ENCODE data around the gene ETV6.

ETV6 gene

DNA sequence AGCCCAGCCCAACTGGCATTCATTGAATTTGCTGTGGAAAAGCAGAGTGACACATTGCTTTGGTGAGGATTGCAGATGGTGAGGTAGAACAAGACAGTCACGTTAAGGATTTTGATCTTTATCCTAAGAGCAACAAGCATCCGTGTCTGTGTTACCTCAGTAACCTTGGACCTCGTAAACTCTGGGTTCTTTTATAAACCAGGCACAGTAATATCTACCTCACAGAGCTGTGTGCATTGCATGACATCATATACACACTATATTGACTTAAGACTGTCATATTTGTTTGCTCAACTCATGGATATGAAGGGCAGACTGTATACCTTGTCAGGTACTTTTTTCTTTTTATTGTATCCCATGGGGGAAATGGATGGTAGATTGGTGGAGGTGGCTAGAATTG, 156.2 kb downstream of the ETV6 start:
- DNase-seq, result no peak

DNA sequence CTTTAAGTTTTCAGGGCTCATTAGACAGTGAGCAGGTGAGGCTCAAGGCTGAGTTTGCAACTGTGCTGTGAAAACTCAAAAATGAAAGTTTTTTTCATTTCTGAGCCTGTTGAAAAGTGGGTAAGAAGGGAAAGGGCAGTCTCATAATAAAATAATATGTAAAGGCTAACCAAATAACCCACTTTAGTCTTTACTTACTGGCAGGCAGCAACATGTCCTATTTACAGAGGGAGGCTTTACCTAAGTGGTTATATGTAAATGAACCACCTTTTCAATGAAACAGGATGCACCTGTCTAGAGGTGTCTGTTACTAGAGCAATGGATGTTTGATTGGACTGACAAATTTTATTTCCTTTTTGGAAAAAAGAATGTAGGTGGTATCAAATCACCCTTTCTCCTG, 158.0 kb downstream of the ETV6 start:
- DNase-seq, result no peak

DNA sequence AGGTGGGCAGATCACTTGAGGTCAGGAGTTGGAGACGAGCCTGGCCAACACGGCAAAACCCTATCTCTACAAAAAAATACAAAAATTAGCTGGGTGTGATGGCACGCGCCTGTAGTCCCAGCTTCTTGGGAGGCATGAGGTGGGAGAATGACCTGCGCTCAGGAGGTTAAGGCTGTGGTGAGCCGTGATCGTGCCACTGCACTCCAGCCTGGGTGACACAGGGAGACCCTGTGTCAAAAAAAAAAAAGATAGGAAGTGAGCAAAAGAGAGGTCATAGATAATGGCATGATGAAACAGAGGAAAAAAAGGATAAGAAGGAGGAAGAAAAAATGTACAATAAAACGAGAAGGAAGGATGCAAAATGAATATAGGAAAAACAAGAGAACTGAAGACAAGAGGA, 159.5 kb downstream of the ETV6 start:
- peak in 3 of 4 experiments; percentile 35 to 52 (median 36) for DNase-seq

DNA sequence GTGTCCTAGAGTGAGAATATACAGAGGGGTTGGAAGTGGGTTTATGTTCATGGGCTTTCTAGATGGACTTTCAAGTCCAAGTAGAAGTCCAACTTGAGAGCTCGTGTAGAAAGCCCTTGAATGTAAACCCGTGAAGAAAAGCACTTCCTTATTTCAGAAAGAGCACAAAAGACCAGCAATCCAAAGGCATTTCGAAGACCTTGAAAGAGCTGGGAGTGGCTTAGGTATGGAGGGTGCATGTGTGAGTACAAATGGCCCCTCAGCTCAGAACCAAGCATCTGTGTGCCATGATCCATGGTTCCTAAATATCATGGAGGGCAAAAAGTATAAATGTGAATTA, 160.7 kb downstream of the ETV6 start:
- peak; percentile 58 to 87 (median 76) for DNase-seq

DNA sequence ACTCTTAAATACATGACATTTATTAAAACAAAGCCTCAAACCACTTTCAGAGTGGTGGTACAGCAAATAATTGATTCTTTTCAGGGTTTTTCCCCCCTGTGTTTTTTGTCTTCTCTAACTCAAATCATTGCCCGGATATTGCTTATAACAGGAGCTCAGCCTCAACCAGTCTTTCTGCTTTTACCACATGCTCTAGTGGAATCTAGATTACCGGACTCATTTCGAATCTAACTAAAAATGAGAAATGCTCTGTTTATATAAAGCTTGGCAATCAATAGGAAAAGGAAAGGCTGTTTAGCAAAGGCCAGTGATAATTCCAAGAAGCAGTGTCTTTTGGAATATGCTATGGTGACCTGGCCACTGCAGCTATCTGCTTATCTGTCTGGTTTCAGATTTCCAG, 161.5 kb downstream of the ETV6 start:
- no peak for DNase-seq

DNA sequence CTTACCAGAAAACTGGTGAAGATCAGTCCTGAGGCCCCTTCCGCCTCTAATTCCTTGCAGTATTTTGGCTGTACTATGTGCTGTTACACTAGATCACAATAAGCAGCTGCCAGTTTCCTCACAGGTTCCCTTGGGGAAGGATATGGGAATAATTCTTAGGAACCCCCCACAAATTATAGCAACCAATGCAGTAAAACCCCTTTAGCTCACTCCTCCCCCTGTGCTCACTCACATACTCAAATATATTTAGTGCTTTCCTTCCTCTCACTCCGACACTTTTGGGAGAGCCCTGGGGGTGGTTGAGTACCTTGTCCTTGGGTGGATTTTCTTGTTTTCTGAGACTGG, 162.7 kb downstream of the ETV6 start:
- DNase-seq, result no peak

DNA sequence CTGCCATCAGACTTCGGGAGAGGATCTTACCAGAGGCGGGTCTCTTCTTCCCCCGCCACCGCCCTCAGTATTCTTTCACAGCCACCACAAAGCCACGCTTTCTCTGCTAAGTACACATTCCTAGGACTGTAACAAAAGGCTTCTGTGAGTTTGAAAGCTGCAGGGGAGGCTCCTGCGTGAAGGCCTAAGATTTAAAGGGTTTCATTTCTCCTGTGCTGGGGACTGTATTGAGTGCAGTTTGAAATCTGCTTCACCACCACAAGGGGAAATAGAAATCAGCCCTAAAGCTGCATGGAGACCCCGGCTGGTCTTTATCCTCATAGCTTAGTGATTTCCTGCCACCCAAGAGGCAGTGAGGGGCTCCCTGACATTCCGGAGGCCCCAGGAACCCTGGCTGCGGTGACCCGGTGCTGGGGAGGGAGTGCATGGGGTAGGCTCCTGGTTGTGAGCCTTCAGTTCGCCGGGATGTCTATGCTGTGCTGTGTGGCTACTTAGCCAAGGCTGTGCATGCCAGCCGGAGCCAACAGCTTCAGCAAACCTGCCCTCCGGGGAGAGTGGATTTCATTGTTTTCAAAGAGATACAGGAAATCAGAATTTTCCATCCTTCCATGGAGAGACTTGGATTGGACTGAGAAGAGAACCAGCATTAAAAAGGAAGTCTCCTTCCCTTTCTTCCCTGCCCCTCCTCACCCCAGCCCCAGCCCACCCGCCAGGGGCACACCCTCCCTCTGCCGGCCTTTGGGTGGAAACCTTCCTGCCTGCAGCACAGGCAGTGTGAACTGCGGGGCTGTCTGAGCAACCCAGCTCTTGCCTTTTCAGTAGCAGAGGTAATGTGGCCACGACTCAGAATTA, 163.3 kb downstream of the ETV6 start:
- DNase-seq, result peak; percentile 48 to 76 (median 66)

DNA sequence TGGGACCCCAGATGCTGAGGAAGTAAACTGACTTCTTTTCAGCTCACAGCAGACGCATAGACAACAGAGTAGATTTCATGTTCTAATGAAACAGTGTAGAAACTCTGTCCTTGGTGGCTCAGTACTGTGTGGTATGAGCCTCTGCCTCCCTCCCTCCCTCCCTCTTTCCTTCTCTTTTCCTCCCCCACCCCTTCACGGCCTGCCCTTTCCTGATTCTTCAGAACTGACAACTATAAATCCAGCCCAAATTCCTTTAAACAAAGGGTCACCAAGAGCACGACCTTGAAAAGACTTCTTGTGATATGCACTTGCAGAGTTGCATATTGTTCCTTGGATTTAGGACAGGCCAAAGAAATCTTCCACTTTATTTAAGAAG, 164.0 kb downstream of the ETV6 start:
- no peak for DNase-seq

DNA sequence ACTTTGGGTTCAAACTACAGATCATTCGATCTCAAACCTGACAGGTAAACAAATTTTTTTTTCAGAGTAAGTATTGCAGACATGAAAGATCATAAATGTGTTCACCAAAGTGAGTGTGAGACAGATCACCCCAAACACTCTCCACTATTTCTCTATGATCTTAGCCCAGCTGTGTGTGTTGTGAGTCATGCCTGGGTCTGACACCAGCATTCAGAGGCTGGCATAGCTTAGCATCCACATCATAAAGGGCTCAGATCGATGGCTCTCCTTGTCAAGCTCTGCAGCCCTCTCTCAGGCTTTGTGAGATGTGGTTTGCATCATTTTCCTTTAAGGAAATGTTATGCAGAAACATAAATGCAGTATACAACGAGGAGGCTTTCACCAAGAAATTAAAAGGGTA, 164.9 kb downstream of the ETV6 start:
- peak; percentile 40 to 66 (median 53) for DNase-seq

DNA sequence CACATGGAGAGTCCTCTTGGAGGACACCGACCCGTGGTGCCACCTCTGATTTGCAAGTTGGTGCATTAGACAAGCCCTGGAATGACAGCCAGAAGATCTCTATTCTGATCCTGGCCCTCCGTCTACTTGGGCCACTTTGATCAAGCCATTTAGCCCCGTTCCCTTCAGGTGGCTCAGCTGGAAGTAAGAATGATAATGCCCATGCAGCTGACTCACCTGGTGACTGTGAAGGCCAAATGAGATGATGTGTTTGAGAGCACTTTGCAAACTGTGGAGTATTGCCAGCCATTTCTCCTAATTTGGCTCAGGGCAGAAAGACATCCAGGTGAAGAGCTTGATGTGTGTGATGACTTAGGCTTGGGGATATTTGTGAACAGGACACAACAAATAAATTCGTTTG, 165.9 kb downstream of the ETV6 start:
- no peak for DNase-seq

DNA sequence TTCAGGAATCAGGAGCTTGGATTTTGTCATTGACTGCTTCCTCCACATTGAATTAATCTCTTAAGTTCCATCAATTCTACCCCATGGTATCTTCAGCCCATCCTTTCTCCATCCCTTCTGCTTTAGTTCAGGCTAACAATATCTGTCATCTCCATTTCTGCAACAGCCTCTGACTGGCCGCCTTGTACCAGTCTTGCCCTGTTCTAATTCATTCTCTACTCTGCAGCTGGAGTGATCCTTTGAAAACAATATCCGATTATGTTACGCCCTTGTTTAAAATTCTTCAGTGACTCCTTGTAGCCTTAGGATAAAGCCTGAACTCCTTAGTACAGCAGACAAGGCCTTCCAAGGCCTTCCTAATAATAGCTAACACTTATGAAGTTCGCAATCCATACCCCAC, 170.2 kb downstream of the ETV6 start:
- DNase-seq, result no peak

DNA sequence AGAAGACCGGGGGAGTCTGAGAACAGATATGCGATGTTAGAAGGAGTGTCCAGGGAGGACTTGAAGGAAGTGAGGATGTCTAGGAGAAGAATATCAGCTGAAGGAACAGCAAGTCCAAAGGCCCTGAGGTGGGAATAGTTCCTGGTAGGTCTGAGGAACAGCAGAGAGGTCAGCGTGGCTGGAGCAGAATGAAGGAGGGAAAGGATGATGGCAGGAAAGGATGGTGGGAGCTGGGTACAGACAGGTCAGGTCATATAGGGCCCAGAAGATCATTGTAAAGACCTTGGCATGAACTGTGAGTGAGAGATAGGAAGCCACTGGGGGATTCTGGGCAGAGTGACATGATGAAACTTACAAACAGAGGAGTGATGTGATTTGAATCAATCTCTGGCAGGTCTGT, 171.0 kb downstream of the ETV6 start:
- no peak for DNase-seq

DNA sequence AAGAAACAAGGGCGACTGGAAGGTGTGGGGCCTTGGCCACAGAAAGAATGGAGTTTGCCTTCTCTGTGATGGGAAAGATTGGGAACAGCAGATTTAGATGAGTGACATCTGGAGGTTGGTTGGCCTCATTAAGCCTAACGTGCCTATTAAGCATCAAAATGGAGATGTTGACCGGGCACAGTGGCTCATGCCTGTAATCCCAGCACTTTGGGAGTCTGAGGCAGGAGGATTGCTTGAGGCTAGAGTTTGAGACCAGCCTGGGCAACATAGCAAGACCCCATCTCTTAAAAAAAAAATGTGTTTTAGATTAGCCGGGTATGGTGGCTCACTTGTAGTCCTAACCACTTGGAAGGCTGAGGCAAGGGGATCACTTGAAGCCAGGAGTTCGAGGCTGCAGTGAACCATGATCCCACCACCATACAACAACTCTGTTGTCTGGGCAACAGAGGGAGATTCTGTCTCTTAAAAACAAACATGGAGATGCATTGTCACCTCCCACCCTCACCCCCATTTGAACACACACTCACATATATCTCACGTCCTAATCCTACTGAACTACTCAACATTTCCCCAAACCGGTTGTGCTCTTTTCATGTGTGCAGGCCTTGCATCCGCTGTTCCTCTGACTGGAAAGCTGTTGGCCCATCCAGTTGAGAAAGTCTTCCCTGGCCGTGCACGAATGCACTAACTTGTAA, 172.1 kb downstream of the ETV6 start:
- DNase-seq, result no peak

DNA sequence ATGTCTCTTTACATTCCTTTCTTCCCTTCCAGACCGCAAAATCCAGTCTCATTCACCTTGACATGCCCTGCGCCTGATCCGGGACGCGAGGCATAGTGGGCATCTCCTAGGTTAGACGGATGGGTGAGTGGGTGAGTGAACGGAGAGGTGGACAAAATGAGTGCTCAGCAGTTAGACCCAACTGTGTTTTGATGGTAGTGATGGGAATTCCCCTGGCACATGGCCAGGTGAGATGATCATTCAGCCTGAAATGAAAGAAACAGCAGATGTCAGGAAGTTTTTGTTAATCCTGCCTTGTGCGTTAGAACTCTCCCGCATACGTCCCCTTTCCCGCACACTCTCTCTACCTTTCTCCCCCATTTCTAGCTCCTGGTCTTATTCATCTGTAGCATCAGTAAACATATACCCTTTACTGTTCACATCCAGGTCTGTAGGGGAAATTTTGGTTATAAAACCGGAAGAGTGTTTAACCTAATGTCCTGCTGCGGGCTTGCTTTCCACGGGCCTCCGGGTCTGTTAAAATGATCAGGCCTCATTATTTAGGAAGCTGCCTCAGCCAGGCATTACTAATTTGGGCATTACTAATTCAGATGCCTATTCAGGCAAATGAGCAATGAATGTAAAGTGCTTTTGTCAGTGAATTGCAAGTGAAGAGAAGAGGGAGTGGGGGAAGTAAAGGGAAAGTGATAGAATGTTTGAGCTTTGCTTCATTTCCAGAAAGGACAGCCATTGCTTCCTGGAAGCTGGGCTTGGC, 172.8 kb downstream of the ETV6 start:
- DNase-seq, result peak; percentile 56 to 76 (median 58)

DNA sequence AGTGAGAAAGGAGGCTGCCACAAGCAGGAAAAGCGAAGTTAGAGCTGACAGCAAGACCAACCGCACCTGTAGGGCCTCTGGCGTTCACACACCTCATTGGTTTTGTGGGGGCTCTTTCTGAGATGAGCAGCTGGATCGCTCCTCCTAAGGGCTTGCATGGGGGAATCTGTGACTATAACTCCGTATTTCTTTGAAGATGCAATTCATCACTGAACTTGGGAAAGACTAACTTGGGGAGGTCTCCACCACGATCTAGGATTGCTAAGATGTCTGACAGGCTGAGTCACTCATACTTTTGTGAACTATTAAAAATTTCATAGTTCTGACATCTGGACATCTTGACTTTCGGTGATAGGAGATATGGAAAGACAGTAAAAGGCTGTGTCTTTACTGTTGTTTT, 173.6 kb downstream of the ETV6 start:
- peak in 1 of 4 experiments; percentile 0 for DNase-seq

DNA sequence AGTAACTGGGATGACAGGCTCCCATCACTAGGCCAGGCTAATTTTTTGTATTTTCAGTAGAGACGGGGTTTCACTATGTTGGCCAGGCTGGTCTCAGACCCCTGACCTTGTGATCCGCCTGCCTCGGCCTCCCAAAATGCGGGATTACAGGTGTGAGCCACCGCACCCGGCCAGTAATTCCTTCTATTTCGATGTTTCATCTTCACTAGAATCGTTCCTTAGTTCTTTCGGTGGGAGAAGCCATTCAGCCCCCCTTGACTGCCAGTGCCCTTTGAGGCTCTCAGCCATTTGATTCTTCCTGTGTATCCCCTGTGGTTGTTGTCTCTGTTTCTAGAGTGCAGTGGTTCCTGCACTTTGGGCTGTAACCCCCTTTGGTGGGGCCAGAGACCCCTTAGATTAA, 174.1 kb downstream of the ETV6 start:
- no peak for DNase-seq

DNA sequence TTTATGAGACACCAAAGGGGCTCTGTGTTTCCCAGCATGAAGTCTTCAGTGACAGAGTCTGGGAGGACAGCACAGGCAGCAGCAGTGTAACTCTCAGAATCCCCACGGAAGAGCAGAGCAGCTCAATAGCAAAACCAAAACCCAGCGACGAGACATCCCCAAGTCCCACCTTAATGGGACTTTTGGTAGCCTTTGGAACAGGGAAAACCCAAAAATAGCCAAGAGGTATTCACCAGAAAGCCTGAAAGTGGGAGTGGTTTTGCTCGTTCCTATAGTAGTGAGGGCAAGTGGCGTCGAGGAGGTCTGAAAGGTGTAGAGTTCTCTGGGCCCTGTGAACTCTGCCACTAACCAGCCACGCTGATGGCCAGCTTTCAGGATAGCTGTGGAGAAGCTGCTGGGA, 174.6 kb downstream of the ETV6 start:
- DNase-seq, result peak in 1 of 4 experiments; percentile 1

DNA sequence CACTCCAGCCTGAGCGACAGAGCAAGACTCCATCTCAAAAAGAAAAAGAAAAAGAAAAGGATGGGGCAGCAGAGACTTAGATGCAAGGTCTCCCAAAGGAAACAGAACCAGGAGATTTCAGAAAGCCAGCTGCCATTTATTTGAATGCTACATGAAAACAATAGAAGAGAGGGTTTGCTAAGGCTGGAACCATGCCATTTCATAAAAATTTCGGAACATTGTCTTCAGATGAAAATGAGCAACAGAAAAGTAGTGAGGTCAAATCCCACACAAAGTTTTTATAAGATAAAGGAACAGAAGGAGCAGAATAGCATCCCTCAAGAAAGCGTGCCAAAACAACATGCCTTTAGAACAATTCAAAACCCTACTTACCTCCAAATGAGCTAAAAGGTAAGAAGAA, 175.3 kb downstream of the ETV6 start:
- no peak for DNase-seq

DNA sequence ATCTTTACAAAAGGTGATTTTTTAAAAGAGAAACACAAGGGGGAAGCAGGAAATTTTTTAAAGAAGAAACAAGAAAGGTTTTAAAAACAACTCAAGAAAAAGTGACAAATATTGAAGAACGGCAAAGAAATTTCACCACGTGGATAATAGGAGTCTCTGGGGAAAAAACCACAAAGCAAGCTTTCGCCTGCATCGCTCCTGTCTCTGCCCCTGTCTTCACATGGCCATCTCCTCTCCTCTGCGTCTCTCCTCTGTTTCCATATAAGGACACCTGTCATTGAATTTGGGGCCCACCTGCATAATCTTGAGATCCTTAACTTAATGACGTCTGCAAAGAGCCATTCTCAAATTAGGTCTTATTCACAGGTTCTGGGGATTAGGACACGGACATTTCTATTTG, 175.8 kb downstream of the ETV6 start:
- peak in 1 of 4 experiments; percentile 1 for DNase-seq

DNA sequence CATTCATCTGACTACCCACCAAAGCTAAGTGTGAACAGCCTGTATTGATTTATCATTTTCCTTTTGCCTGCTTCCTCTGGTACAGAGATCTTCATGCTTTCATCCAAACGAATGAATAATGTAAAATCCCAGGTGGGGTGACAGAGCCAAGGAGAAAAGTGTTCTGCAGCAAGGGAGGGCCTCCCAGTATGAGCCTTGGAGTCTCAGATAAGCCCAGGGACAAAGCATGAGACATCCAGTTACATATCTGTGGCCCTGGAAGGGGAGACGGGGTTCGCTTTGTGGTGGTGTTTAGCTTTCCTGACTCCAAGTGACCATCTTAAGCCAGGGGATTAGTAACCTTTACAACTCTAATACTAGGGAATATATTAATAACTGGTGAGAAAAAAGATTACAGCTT, 177.1 kb downstream of the ETV6 start:
- no peak for DNase-seq

DNA sequence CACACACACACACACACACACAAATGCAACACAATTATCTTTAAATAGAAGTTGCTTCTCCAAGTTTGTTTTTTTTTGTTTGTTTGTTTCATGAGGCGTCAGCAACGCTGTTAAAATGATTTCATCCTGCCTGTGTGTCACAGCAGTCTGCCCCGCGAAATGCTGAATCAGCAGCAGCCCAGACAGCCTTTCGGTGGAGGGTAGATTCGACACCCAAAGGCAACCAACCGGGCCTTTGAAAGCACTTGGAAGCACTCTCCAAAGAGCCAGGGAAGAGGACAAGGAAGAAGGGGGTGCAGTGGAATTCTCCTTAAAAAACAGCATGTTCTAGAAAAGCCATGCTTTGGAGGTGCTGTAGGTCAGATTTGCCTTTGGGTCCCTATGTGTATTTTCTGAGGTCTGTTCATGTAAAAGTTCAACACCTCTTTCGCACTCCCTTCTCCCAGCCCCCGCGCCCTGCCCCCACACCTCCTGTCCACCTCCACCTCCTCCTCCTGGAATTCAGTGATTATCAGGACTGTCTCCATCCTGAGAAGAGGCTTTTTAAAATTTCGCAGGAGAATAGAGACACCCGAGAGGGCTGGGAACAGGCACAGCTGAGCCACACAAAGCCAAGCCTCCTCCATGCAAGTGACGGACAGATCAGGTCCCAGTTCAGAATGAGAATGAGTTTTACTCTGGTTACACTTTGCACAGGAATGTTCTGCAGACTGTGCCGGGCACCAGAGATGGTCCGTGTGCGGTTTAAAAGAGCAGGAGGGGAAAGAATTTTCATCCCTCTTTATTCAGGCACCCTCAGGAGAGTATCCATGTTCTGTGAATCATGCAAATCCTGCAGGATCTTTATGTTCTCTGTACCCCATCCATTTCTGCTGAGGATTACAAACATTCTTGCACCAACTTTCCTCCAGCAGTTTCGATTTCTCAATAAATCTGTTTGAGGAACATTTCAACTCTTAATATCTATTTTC, 177.9 kb downstream of the ETV6 start:
- peak; percentile 78 to 93 (median 89) for DNase-seq

DNA sequence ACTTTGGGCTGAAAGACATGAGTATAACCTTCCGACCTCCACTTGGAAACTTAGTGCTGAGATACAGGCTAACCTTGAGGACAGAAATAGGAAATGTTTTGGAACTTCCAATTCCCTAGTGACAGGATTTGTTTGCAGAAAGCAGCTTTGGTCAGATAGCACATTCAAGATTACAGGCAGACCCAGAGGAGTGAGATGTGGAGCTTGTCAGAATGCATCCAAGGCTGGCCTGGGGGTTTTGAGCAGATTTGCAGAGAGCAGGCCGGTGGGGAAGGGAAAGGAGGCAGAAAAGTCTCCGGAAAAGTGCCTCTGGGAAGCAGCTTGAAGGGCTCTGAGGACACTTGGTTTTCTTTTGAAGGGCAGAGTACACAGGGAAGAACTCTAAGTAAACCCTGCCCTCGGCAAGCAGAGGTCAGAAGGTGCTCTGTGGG, 180.3 kb downstream of the ETV6 start:
- no peak for DNase-seq

Measured in suppressor macrophage (primary cell).